A549 (cell line): ENCODE results near the gene PCGF2. TPM values are rescaled to one million over a fixed set of nuclear protein-coding genes. Genes with fewer than 3 reads are reported as not detected.

ENCODE experiments used
- ATAC-seq, 2 experiments: fragments of 200-7000 bp in 1 of 2; fragments of >200 bp in 1 of 2; cut with Nextera tagmentation in 1 of 2; cut with Tn5 transposase in 1 of 2; 3 replicates each; pipeline versions ENCODE4 v1.8.0 to v1.9.1; 2018 to 2020; ENCODE audit warnings: mild to moderate bottlenecking in 1 of 2, moderate library complexity in 1 of 2
- CTCF ChIA-PET: fragments of 300-600 bp; sonication (Branson Sonifier 250); formaldehyde crosslinking; extraction: SDS; loops from one replicate; lab custom pipeline; 2021; ENCODE audit warnings: antibody characterized with exemption, inconsistent platforms; lab: Yijun Ruan, JAX
- POLR2A ChIA-PET: fragments of 350-600 bp; formaldehyde crosslinking; extraction: SDS; loops from one replicate; lab custom pipeline; 2021; ENCODE audit warnings: antibody characterized with exemption, inconsistent platforms; lab: Yijun Ruan, JAX
- DNase-seq, 2 experiments: peaks; one replicate each; pipeline versions ENCODE4 v3.0.0 to v3.0.0-alpha.2; 2011 to 2016; ENCODE audit warnings: low read depth in 1 of 2, low spot score in 1 of 2
- FAIRE-seq: peaks from 2 replicates; lab custom pipeline; 2011; peaks lifted over from hg19 to GRCh38; lab: Jason Lieb, UNC
- H3K27ac ChIP-seq, 2 experiments: fragments of >200 bp; sonication (Bioruptor Twin); formaldehyde crosslinking; 3 replicates each; pipeline ENCODE4 v1.5.1; 2016 to 2017
- H3K4me1 ChIP-seq: fragments of >200 bp; sonication (Bioruptor Twin); formaldehyde crosslinking; 3 replicates; pipeline ENCODE4 v1.6.1; 2016
- H3K4me2 ChIP-seq: fragments of >200 bp; sonication (Bioruptor Twin); formaldehyde crosslinking; 3 replicates; pipeline ENCODE4 v1.6.1; 2016
- H3K4me3 ChIP-seq: fragments of >200 bp; sonication (Bioruptor Twin); formaldehyde crosslinking; 3 replicates; pipeline ENCODE4 v1.5.1; 2016
- H3K9me3 ChIP-seq: fragments of >200 bp; sonication (Bioruptor Twin); formaldehyde crosslinking; 3 replicates; pipeline ENCODE4 v1.6.1; 2016
- BHLHE40 ChIP-seq: IDR thresholded peaks from 2 replicates; pipeline ENCODE4 v1.6.1; 2012; ENCODE audit warnings: low read depth, low read length, inconsistent platforms
- CBX2 ChIP-seq: fragments of 200-600 bp; sonication (generic); IDR thresholded peaks from 2 replicates; pipeline ENCODE4 v1.6.1; 2016; ENCODE audit warnings: low read depth, mild to moderate bottlenecking, borderline replicate concordance
- CBX8 ChIP-seq: fragments of 200-600 bp; sonication (generic); IDR thresholded peaks from 2 replicates; pipeline ENCODE4 v1.6.1; 2016
- CHD2 ChIP-seq: fragments of 150-350 bp; IDR thresholded peaks from 2 replicates; pipeline ENCODE4 v1.6.1; 2014; ENCODE audit warnings: low read length; ENCODE audit not compliant: partially characterized antibody
- EHF ChIP-seq: fragments of 250-450 bp; sonication (Bioruptor Pico); IDR thresholded peaks from 2 replicates; pipeline ENCODE4 v1.5.0; 2020; ENCODE audit warnings: mild to moderate bottlenecking
- ESRRA ChIP-seq: fragments of 150-350 bp; IDR thresholded peaks from 2 replicates; pipeline ENCODE4 v1.6.1; 2014; ENCODE audit warnings: mild to moderate bottlenecking, low read length, borderline replicate concordance
- FOSB ChIP-seq: fragments of 250-450 bp; sonication (Bioruptor Pico); IDR thresholded peaks from 2 replicates; pipeline ENCODE4 v1.5.0; 2020; ENCODE audit warnings: mild to moderate bottlenecking, moderate library complexity
- FOSL2 ChIP-seq, 2 experiments: fragments of 450-650 bp in 1 of 2; fragments of >200 bp in 1 of 2; sonication (Bioruptor Twin) in 1 of 2; formaldehyde crosslinking; IDR thresholded peaks; 2 replicates each; pipeline versions ENCODE4 v1.5.0 to v1.6.1; 2016 to 2020; ENCODE audit warnings: mild to moderate bottlenecking in 1 of 2, moderate library complexity in 1 of 2
- GATA3 ChIP-seq: IDR thresholded peaks from 2 replicates; pipeline ENCODE4 v1.6.1; 2012; ENCODE audit warnings: borderline replicate concordance
- HOXB13 ChIP-seq: fragments of 250-450 bp; sonication (Bioruptor Pico); IDR thresholded peaks from 2 replicates; pipeline ENCODE4 v1.5.0; 2020; ENCODE audit warnings: low read depth, mild to moderate bottlenecking, moderate library complexity
- HOXB5 ChIP-seq: fragments of 250-450 bp; sonication (Bioruptor Pico); IDR thresholded peaks from 2 replicates; pipeline ENCODE4 v1.5.0; 2020; ENCODE audit warnings: mild to moderate bottlenecking, moderate library complexity
- KDM1A ChIP-seq: fragments of 200-600 bp; sonication (generic); IDR thresholded peaks from 2 replicates; pipeline ENCODE4 v1.6.1; 2016; ENCODE audit warnings: low read depth, mild to moderate bottlenecking
- MAFK ChIP-seq: fragments of 450-650 bp; IDR thresholded peaks from 2 replicates; pipeline ENCODE4 v1.6.1; 2014; ENCODE audit not compliant: partially characterized antibody
- MAZ ChIP-seq: fragments of 150-350 bp; IDR thresholded peaks from 2 replicates; pipeline ENCODE4 v1.6.1; 2014; ENCODE audit warnings: antibody characterized with exemption, low read depth, low read length, borderline replicate concordance
- NFE2L2 ChIP-seq: fragments of 150-350 bp; conservative IDR thresholded peaks from 2 replicates; pipeline ENCODE4 v1.6.1; 2014; ENCODE audit warnings: low read length
- NR3C1 ChIP-seq: fragments of >200 bp; sonication (Bioruptor Twin); formaldehyde crosslinking; IDR thresholded peaks from 3 replicates; pipeline ENCODE4 v1.6.1; 2017
- PHF8 ChIP-seq: fragments of 200-600 bp; sonication (generic); IDR thresholded peaks from 2 replicates; pipeline ENCODE4 v1.6.1; 2016; ENCODE audit warnings: low read depth, mild to moderate bottlenecking, antibody characterized with exemption, moderate library complexity, borderline replicate concordance
- POLR2AphosphoS2 ChIP-seq: conservative IDR thresholded peaks from 2 replicates; pipeline ENCODE4 v1.6.1; 2012; ENCODE audit warnings: low read length, improper control_type of control experiment, inconsistent platforms
- REST ChIP-seq: fragments of 200-600 bp; sonication (generic); IDR thresholded peaks from 2 replicates; pipeline ENCODE4 v1.6.1; 2016; ENCODE audit warnings: antibody characterized with exemption, mild to moderate bottlenecking, moderate library complexity
- SMC3 ChIP-seq: fragments of >200 bp; sonication (Bioruptor Twin); formaldehyde crosslinking; IDR thresholded peaks from 3 replicates; pipeline ENCODE4 v1.6.1; 2018; ENCODE audit warnings: inconsistent platforms
- ZFP36 ChIP-seq: fragments of 450-650 bp; IDR thresholded peaks from 2 replicates; pipeline ENCODE4 v1.6.1; 2014; ENCODE audit warnings: borderline replicate concordance; ENCODE audit not compliant: partially characterized antibody
- WGBS: methylation state at CpG from one replicate; pipeline ENCODE4 v1.1.6; 2017; ENCODE audit errors: missing lambda C conversion rate; 5-methylcytosine and 5-hydroxymethylcytosine counted together
- polyA plus RNA-seq, 4 experiments: library from polyadenylated mRNA; depleted of rRNA in 3 of 4; stranded (reverse); fragments of >200 nt; fragmentation: RNase III in 1 of 4; extraction: RNeasy Plus Mini Kit Qiagen cat#74134 plus additional on column Dnase treatment in 1 of 4; gene quantifications; 2 replicates in 3 of 4; 3 replicates in 1 of 4; pipeline ENCODE4 v1.2.3, GENCODE V29; 2011 to 2017
- TF ChIP-seq, protein P1 (sequence below): IDR thresholded peaks from 2 replicates; pipeline ENCODE4 v1.6.1; 2012

The PCGF2 gene
- polyA plus RNA-seq, 2 of the 4 experiments (the other 2 are of a cell fraction), result 19.9 to 43.6 TPM

- TF ChIP-seq REST, result no peak
- no peak for TF ChIP-seq CHD2
Observed at GRCh38 chr17:38719289-38719942, 28.7 kb downstream of the PCGF2 start (continued).

DNA sequence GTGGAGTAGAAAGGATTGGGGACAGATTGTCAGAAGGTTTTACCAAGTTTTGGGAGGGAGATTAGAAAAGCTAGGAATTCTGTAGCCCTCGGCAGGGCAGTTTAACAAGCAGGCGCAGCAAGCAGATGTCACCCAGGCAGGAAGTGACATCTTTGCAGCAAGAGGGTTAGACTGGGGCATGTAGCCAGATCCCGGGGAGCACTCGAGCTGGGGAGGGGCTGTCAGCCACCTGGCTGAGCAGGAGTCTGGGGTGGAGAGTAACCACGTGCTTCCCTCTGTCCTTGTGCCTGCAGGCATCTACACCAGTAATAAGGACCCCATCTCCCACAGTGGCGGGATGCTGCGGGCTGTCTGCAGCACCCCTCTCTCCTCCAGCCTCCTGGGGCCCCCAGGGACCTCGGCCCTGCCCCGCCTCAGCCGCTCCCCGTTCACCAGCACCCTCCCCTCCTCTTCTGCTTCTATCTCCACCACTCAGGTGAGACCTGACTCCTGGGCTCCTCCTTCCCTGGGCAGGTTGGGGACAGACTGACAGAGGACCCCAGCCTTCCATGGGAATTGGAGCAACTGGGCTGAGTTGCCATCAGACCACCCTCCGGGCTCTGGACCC, 30.9 kb downstream of the PCGF2 start:
- Histone ChIP-seq H3K4me2 (no peak overlapping the region), H3K27ac (no peak overlapping the region), H3K4me1 (peaks cover 7% of the 10 kb centered on the region; the same call in 2 of the 3 replicates), H3K4me3 (no peak overlapping the region), H3K9me3 (no peaks in the 10 kb centered on the region)
- TF ChIP-seq, protein P1, sequence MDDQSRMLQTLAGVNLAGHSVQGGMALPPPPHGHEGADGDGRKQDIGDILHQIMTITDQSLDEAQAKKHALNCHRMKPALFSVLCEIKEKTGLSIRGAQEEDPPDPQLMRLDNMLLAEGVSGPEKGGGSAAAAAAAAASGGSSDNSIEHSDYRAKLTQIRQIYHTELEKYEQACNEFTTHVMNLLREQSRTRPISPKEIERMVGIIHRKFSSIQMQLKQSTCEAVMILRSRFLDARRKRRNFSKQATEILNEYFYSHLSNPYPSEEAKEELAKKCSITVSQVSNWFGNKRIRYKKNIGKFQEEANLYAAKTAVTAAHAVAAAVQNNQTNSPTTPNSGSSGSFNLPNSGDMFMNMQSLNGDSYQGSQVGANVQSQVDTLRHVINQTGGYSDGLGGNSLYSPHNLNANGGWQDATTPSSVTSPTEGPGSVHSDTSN, result no peak
- TF ChIP-seq CBX2 (no peak), HOXB13 (CRISPR knock-in tag) (no peak), NR3C1 (no peak), POLR2AphosphoS2 (no peak), NFE2L2 (no peak)
- POLR2A ChIA-PET, result no interaction called here
- ATAC-seq (no peak), FAIRE-seq (no peak), DNase-seq (no peak)
- CTCF ChIA-PET, result interaction anchor here (1.5 to 12.9 kb wide), 6 partner anchors 10 to 457 kb away, joined by 3 to 102 read pairs (median 6); no protein-coding TSS in a partner anchor
- 81% methylated on average over 12 of the region's 12 CpGs for WGBS

- TF ChIP-seq ESRRA, result no peak
- H3K9me3 ChIP-seq, result no peaks in the 10 kb centered on the region
- ChIA-PET CTCF (interaction anchor here (0.5 to 12.9 kb wide), 10 partner anchors 10 to 458 kb away, joined by 3 to 102 read pairs (median 5); no protein-coding TSS in a partner anchor), POLR2A (interaction anchor here (1.2 kb wide), 1 partner anchor 12 kb away, joined by 4 read pairs; no protein-coding TSS in a partner anchor)
- H3K4me3 ChIP-seq, result no peak overlapping the region
- FAIRE-seq (no peak), DNase-seq (no peak), ATAC-seq (no peak)
- H3K4me1 ChIP-seq, result peaks cover 7% of the 10 kb centered on the region
- no peak overlapping the region for H3K27ac ChIP-seq
- no peak overlapping the region for H3K4me2 ChIP-seq
- 96% methylated on average over 13 of the region's 18 CpGs for WGBS
Observed at GRCh38 chr17:38716368-38717005, 31.6 kb downstream of the PCGF2 start.

DNA sequence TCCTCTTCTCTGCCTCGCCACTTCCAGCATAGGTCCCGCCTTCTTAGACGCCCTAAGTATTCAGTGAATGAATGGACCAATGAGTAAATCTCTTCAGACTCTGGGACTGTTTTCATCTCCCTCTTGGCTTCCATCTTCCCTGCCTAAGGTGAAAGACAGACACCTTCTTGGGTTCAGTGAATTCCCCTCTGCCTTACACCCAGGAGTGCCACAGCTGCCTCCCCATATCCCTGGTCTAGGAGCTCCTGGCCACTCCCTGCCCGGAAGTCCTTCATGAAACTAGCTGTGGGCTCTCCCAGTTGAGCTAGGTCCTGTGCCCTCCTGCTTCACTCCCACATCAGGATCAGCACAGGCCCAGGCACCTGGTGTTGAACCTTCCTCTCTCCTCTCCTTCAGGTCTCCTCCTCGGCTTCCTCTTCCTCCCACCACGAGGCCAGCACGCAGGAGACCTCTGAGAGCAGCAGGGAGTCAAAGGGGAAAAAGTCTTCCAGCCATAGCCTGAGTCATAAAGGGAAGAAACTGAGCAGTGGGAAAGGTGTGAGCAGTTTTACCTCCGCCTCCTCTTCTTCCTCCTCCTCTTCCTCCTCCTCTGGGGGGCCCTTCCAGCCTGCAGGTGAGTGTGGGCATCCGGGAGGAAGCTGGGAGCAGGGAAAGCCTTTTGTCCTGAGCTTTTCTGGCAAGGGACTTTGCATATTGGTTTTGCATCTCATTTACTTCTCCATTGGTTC, 32.8 kb downstream of the PCGF2 start:
- ATAC-seq (no peak), DNase-seq (no peak), FAIRE-seq (no peak)
- peaks cover 15% of the 10 kb centered on the region for H3K4me1 ChIP-seq
- CTCF ChIA-PET, result interaction anchor here (0.5 to 12.9 kb wide), 10 partner anchors 8 to 459 kb away, joined by 3 to 102 read pairs (median 5); no protein-coding TSS in a partner anchor
- H3K4me2 ChIP-seq, result no peak overlapping the region
- H3K27ac ChIP-seq, result no peak overlapping the region
- POLR2A ChIA-PET, result interaction anchor here (1.2 kb wide), 1 partner anchor 13 kb away, joined by 4 read pairs; no protein-coding TSS in a partner anchor
- H3K9me3 ChIP-seq, result no peaks in the 10 kb centered on the region
- 85% methylated on average over 9 of the region's 9 CpGs for WGBS
- no peak overlapping the region for H3K4me3 ChIP-seq
- TF ChIP-seq MAFK (no peak), FOSB (CRISPR knock-in tag) (no peak), MAZ (no peak), FOSL2 (IDR thresholded peaks at IDR 0.05) (no peak), FOSL2 (CRISPR knock-in tag; IDR thresholded peaks at IDR 0.05) (no peak), CBX8 (no peak), KDM1A (no peak), HOXB5 (CRISPR knock-in tag) (no peak), PHF8 (no peak), EHF (CRISPR knock-in tag) (no peak), ESRRA (no peak), ZFP36 (no peak), SMC3 (no peak), BHLHE40 (no peak), GATA3 (no peak)
